Raji (cell line): ENCODE data around the gene MEN1.

Experiments
- POLR2A ChIP-seq: IDR thresholded peaks from 2 replicates; pipeline ENCODE4 v1.6.1; 2011; ENCODE audit warnings: low read depth, low read length, control low read depth; ENCODE audit not compliant: insufficient read depth

The MEN1 gene

DNA sequence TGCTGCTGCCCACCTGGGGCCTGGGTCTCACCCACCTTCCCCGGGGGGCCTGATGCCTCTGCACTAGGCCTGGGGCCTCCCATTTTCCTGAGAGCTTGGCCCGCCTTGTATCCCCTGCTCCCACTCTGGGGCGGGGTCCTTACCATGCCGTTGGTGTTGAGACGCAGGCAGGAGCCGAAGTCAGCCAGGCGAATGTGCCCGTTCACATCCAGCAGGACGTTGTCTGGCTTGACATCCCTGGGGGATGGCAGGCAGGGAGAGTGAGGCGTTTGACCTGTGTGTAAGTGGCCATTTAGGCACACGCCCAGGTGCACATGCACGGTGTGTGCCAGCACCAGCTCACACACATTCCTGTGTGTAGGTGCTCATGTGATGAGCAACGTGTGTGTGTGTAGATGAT lies 29.0 kb upstream of the MEN1 start:
- TF ChIP-seq POLR2A: no peak

DNA sequence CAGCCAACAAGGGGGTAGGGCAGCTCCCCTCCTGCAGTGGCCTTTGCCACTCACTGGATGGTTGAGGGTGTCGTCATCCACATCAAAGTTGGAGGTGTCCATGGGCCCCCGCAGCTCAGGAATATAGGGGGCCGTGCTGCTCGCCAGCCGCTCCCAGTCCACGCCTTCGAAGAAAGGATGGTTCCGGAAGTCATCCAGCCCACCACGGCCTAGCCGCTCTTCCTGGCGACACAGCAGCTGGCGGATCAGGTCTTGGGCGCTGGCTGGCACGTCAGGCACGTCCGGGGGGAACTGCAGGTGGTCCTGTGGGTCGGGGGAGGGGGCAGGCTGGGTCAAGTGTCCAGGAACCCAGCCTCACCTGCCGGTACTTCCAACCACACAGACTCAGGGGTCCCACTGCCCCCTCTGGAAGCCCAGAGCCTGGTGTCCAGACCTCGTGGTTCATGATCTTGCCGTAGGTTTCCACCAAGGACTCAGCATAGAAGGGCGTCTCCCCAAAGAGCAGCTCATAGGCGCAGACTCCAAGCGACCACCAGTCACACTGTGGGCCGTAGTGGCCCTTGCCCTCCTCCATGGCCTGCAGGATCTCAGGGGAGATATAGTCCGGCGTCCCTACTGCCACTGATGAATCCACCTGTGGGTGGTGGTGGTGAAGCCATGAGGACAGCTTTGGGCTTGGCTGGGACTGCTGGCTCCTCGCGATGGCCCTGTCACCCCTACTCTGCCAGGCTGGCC lies 28.4 kb upstream of the MEN1 start:
- TF ChIP-seq POLR2A: no peak

DNA sequence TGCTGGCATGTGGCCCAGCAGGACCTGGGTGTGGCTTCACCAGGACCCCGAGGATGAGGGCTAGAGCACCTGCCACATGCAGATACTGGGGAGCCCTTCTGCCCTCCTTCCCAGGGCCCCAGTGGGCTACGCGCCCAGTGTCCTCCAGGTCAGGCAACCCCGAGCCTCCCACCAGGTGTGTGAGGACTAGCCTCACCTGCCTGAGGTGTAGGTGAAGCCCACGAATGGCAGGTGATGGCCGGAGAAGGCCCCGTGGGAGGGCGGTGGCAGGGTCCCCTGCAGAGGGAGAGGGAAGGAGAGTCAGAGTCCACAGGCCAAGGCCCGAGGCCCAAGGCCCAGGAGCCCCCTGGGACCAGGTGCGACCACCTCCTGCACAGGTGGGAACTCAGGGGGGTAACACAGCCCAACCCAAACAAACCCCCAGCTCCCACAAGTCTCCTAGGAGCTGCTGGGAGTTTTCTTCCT lies 27.6 kb upstream of the MEN1 start:
- no peak for TF ChIP-seq POLR2A

DNA sequence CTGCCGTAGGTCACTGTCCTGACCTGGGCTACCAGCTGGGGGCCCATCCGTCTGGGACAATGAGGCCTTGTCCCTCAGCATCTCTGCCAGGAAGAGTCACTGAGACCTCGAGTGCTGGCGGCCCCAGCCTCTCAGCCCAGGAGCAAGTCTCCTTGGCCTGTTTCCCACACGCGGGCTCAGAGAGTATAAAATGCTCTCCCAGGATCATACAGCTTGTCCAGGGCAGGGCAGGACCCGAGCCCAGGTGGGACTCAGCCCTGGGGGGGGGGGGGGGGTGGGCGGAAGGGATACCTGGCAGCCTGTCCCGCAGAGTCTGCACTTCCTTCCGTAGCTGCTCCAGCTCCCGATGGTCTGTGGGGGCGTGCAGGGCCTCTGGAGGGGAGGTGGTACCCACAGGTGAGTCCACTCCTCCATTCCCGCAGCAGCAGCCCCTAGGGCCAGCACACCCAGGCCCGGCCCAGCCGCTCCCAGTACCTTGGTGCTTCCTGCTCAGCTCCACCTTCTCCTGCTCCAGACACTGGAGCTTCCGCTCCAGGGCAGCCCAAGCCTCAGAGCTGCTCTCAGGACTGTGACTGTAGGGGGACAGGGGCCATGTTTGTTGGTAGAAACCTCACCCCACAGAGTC lies 26.2 kb upstream of the MEN1 start:
- no peak for TF ChIP-seq POLR2A

DNA sequence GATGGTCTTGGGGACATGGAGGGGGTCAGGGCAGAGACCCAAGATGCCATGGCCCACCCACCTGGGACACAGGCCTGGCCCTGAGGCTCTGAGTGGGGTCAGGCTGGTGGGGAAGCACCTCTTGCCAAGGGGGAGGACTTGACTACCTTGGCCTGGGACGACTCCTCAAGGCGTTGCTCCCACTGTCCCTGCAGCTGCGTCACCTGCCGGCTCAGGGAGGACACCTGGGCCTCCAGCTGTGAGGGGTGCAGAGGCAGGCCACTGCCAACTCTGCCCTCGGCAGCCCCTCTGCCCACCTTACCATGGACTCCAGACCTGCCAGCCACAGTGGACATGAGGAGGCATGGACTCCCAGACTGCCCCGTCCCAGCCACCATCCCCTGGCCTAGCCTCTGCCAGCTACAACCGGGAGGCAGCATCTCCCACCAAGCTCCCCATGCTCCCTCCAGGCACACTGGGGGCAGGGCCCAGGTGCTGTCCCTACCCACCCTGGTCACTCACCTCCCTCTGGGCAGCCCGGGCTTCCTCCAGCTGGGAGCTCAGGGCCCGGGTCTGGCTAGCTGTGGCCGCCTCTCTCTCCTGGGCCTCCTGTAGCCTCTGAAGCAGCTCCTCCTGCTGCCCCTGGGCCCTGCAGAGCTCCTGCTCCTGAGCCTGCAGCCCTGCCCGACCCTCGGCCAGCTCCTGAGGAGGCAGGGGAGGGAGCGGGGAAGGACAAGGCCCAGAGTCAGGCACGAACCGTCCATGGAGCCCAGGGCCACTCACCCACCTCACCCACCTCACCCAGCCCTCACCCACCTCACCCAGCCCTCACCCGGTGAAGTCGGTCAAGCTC lies 25.5 kb upstream of the MEN1 start:
- TF ChIP-seq POLR2A: no peak

DNA sequence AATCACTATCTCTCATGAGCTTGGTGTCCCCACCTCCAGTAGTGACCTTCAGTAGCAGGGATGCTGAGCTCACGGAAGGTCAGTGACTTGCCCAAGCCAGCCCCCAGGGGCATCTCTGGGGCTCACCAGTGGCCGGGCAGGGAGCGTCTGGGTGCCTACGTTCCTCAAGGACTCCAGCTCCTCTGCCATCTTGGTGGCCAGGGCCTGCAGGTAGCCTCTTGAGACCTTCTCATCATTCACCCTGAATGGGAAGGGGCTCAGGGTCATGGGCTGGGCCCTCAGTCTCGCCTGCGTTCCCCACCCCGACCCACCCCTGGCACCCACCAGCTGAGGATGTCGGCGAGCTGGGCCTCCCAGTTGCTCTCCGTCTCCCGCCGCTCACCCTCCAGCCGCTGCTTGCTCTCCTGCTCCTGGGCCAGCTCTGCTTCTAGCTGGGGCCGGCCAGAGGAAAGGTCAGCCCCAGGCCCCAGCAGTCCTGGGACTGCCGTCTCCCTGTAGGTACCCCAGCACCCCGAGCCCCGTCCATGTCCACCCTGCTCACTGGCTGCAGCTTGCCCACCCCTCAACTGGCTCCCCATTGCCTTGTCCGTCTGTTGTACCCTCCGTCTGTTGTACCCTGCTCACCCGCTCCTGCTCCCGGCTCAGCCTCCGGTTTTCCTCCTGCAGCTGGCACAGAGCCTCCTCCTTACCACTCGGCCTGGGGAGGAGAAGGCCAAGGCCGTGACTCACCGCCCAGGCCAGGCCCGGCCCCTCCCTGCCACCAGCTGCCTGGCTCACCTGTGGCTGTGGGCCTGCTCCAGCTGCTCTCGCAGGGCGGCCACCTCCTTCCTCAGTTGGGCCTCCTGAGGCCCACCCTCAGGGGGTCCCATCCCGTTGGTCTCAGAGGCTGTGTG lies 24.6 kb upstream of the MEN1 start:
- no peak for TF ChIP-seq POLR2A

DNA sequence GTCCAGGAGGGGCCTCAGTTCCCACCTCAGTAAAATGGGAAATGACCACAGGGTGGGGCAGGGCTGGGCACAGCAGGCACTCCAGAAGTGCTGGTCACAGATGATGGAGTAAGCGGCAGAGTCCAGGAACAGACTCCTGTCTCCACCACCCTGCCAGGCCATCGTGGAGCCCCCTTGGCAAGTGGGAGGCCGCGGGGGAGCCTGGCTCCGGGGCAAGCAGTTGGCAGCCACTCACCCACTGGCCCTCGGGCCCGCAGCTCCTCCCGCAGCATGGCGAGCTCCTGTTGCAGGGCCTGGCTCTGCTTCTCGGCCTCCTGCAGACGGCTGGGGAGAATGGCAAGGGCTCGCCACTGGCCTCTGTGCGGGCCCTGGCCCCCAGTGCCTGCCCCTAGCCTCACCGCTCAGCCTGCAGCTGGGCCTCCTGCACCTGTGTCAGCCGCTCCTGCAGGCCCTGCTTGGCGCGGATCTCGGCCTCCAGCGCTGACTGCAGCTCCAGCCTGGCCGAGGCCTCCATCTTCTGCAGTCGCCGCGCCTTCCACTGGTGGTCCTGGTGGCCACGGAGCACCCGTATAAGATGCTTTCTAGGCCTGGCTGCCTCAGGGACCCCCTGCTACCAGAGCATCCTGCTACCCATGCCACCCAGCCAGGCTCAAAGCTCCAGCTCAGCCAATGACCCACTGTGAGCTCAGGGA lies 23.8 kb upstream of the MEN1 start:
- TF ChIP-seq POLR2A: no peak

DNA sequence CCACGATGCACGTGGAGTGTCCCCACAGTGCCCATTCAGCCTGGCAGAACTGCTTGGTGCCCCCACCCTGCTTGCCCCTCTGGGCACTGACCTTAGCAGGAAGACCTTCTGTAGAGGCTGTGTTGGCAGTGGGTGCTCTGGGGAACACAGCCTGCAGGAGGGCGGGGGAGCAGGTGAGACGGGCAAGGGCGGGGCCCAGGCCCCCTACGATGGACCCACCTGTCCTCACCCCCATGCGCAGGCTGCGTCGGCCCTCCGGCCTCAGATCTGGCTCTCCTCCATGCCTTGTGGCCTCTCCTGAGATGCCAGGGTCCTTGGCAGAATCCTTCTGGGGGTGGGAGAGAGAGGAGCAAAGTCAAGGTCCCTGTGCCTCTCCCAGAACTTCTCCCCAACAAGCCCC lies 23.2 kb upstream of the MEN1 start:
- no peak for TF ChIP-seq POLR2A

DNA sequence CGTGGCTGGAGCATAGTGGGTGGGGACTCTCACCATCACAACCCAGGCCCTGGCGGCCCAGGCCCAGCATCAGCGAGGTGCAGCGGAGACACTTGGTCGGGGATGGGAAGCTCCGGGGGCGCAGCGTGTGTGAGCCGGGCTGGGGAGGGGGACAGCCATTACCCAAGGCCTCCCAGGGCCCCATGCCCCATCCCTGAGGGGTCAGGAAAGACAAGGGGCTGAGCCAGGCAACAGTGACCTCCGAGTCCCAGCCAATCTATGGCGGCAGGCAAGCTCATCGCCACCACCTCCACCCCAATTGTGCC lies 22.8 kb upstream of the MEN1 start:
- TF ChIP-seq POLR2A: no peak

DNA sequence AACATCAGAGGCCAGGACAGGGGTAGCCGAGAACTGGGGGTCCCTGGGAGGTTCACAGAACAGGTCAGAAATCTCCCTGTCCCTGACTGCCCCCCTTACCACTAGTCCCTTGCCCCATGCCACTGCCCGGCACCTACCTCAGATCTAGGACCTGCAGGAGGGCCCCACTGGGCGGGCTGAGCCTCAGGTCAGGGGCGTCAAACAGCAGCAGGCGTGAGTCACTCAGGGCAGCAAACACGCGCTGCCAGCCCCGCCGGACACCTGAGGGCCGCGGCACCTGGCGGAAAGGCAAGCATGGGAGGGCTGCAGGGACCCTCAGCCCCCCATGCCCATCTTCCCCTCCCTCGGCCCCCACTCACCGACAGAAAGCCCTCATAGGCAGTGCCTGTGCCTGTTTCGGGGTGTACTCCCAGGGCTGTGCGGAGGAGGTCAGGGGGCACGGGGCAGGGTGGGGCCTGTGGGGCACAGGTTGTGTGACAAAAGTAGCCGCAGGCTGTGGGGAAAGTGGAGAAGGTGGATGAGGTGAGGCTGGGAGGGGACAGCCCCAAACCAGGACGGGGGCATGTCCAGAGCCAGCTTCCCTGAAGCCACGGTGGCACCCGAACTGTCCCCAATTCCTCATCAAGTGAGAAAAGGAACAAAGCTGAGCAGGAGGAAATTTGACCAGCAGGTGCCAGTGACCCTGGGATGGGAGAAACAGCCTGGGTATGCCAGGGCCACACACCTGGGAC lies 22.3 kb upstream of the MEN1 start:
- TF ChIP-seq POLR2A: no peak

DNA sequence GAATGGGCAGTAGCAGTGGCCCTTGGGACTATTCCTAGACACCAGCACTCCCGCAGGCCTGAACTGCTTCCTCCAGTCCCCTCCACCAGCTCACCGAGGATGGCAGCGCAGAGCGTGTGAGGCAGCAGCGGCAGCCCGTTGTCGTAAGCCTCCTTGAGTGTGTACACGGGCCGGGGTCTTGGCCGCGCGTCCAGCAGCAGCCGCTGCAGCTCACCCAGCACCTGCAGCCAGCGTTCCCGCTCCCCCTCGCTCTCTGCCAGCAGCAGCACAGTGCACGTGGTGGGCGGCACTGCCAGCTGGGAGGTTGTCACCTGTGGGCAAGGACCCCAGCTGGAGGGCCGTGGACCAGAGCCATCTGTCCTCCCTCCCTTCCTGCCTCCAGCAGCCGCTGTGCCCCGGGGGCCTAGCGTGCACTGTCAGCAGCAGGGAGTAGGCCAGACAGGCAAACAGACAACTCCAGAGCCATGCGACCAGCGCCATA lies 21.1 kb upstream of the MEN1 start:
- no peak for TF ChIP-seq POLR2A

DNA sequence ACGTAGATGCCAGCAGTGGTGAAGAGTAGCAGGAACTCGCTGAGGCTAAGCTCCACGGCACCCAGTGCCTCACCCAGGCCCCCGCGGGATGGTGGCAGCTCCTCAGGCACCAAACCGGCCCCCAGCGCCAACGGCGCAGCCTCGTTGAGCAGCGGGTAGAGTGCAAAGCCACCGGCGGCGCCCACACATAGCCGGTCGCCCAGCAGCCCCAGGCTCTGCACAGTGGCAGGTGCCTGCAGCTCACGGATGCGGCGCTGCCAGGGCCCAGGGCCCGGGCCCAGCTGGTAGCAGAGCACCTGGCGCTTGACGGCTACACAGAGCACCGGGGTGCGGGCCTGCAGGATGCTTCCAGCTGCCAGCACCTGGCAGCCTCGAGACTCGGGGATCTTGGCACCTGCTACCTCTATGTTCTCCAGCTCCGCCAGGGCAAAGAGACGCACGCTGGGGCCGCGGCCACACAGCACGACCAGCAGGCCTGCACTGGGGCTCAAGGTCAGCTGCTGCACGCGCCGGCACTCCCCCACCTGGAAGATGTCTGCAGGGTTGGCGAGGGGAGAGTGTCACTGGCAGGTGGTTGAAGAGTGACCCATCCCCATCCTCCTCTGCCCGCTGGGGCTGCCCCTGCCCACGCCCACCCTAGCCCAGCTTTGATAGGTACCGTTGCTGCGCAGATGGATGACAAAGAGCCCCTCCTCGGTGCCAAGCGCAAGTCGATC lies 19.3 kb upstream of the MEN1 start:
- TF ChIP-seq POLR2A: no peak

DNA sequence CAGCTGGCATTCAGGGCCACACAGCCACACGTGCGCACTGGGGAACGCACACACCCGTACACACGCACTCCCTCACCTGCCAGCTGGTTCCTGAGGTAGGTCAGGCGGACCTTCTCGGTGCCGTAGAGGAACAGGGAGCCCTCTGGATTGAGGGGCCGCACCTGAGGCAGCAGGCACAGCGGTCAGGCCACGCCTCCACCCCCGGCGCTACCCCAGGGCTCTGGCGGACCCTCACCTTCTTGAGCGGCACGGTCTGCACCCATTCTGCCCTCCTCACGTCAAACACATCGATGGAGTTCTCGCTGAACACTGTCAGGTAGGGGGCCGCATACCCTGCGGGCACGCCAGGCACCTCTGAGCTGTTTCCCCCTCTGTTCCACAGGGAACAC lies 17.1 kb upstream of the MEN1 start:
- TF ChIP-seq POLR2A: no peak
